Activated naive CD4-positive, alpha-beta T cell treated with anti-CD3 and anti-CD28 coated beads, Interleukin-2, amount 50 U/mL, for 24 hours (primary cell): ENCODE results near the gene TPSAB1.
A peak's percentile ranks its signal among the peaks of the same experiment; 100 is the strongest.
"Not testable (repeated sequence)": the region's sequence is repeated elsewhere in the genome, so short reads cannot be mapped to it uniquely, and the experiment has no call there.

Experiments
- H3K27ac Mint-ChIP-seq: one replicate; pipeline ENCODE4 v1.8.0; 2021; ENCODE audit warnings: mild to moderate bottlenecking, mixed read lengths
- H3K27me3 Mint-ChIP-seq: one replicate; pipeline ENCODE4 v1.8.0; 2021; ENCODE audit warnings: mixed read lengths
- H3K36me3 Mint-ChIP-seq: one replicate; pipeline ENCODE4 v1.8.0; 2021; ENCODE audit warnings: mixed read lengths
- H3K4me1 Mint-ChIP-seq: one replicate; pipeline ENCODE4 v1.8.0; 2021; ENCODE audit warnings: mixed read lengths
- H3K4me3 Mint-ChIP-seq: one replicate; pipeline ENCODE4 v1.8.0; 2021; ENCODE audit warnings: mild to moderate bottlenecking, mixed read lengths
- H3K9me3 Mint-ChIP-seq: one replicate; pipeline ENCODE4 v1.8.0; 2021; ENCODE audit warnings: mixed read lengths

TPSAB1 gene

DNA sequence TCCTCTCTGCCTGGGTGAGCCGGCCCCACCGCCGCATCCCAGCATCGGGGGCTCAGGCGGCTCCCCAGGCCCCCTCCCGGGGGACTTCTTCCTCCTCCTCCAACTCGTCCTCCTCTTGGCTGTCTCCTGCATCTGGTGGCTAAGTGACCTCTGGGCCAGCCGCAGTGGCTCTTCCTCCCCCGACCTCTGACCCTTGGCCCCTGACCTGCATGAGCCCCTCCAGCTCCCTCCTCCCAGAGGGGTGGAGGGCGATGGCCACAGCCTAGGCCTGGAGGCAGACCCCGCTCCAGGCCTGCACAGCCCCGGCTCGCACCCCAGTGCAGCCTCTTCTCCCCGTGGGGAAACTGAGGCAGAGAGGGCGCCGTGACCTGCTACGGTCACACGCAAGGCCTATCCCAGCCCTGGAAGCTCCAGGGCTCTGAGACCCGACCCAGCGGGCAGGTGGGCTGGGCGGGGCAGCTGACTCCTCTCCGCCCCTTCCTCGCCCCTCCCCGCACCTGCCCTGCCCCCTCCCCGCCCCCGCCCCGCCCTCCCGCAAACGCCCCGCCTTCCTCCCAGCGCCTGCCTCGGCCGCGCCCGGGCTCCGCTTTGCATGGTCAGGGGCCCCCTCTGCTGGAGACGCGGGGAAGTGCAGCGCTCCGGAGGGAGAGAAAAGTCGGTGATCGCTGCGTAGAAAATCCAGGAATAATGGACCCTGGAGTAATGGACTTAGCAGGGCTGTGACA, 8.7 kb downstream of the TPSAB1 start:
- H3K27ac Mint-ChIP-seq, H3K9me3 Mint-ChIP-seq, H3K4me1 Mint-ChIP-seq, H3K27me3 Mint-ChIP-seq, H3K36me3 Mint-ChIP-seq, H3K4me3 Mint-ChIP-seq: not testable (repeated sequence)

DNA sequence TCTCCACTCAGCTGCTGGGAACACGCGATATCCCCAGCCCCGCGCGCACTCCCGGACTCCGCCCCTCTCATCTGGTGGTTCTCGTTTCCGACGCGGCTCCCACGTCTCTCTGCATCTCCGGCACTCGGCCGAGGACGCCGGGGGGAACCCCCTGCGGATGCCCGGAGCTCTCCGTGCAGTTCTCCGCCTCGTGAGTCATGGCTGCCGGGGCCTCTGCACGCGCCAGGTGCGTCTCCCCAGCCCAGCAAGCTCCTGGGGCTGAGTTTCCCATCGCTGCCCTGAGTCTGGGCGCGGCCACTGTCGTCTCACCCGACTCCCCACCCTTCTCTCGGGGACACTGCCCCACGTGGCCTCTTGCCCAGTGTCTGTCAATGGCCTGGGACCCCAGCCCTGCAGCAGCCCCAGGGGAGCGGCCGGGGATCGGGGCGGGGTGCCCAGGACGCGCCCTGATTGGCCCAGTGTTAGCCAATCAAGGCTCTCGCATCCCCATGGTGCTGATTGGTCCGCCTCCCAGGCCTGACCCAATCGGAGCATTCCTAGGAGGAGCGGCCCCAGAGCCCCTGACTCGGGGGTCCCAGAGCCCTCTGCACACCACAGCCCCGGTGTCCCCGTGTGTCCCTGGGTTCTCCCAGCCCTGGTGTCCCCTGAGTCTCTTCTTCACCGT, 13.3 kb downstream of the TPSAB1 start:
- H3K4me3 Mint-ChIP-seq, H3K4me1 Mint-ChIP-seq, H3K9me3 Mint-ChIP-seq, H3K36me3 Mint-ChIP-seq, H3K27ac Mint-ChIP-seq, H3K27me3 Mint-ChIP-seq: not testable (repeated sequence)

DNA sequence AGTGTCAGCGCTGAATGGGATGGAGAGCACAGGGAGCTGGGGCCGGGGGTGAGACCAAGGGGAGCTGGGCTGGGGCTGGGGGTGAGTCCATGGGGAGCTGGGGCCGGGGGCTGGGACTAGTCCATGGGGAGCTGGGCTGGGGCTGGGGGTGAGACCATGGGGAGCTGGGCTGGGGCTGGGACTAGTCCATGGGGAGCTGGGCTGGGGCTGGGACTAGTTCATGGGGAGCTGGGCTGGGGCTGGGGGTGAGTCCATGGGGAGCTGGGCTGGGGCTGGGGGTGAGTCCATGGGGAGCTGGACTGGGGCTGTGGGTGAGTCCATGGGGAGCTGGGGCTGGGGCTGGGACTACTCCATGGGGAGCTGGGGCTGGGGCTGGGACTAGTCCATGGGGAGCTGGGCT, 14.3 kb downstream of the TPSAB1 start:
- not testable (repeated sequence) for H3K4me1 Mint-ChIP-seq, H3K9me3 Mint-ChIP-seq, H3K4me3 Mint-ChIP-seq, H3K36me3 Mint-ChIP-seq, H3K27ac Mint-ChIP-seq, H3K27me3 Mint-ChIP-seq

DNA sequence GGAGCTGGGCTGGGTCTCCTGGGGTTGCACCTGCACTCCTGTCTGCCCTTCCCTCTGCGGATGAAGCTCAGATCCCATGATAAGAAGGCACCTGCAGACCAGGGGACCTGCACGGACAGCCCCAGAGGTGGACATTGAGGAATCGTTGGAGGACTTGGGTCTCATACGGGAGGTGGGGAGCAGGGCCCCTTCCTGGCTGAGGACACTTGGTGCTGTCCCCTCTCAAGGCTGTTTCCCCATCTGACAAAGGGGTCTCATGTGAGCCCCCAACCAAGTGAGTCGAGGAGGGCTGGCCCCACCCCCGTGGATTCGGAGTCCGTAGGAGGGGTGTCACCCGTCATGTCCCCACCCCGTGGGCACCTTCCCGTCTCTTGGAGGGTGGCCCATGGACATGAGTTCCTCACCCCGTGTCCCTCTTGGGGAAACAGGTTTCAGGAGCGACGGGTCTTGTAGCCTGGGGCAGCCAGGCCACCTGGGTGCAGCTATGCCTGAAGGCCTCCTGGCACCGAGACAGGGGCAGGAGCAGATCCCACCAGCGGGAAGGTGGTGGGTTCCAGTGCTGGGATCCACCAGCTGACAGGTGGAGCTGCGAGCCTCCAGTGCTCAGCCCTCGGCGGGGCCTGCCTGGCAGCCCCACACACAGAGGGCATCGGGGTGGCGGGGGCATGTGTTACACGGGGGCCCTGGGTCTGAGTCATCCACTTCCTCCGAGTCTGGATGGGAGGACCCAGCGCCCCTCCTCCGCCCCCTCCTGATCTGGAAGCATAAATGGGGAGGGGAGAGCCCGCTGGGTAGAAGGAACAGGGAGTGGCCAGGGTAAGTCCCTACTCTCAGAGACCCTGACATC, 15.0 kb downstream of the TPSAB1 start, which contains the start of gene TPSD1:
Gene TPSD1, plus strand, starts transcription at position 794 of the 847 bp plus-strand sequence. CDS start 212 bp downstream, outside the sequence.
- not testable (repeated sequence) for H3K9me3 Mint-ChIP-seq, H3K4me3 Mint-ChIP-seq, H3K27ac Mint-ChIP-seq, H3K36me3 Mint-ChIP-seq, H3K4me1 Mint-ChIP-seq, H3K27me3 Mint-ChIP-seq

DNA sequence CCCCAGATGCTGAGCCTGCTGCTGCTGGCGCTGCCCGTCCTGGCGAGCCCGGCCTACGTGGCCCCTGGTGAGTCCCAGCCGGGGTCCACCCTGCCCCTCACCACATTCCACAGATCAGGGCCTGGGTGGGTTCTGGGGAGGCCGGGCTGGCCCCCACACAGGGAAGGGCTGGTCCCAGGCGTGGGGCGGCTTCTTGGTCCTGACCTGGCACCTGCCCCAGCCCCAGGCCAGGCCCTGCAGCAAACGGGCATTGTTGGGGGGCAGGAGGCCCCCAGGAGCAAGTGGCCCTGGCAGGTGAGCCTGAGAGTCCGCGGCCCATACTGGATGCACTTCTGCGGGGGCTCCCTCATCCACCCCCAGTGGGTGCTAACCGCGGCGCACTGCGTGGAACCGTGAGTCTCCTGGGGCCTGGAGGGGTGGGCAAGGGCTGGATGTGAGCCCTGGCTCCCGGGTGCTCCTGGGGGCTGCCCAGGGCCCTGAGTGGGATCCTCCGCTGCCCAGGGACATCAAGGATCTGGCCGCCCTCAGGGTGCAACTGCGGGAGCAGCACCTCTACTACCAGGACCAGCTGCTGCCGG, 15.9 kb downstream of the TPSAB1 start:
- not testable (repeated sequence) for H3K36me3 Mint-ChIP-seq, H3K9me3 Mint-ChIP-seq, H3K27ac Mint-ChIP-seq, H3K4me3 Mint-ChIP-seq, H3K4me1 Mint-ChIP-seq
- peaks cover 10% of the 10 kb centered on the region for H3K27me3 Mint-ChIP-seq

DNA sequence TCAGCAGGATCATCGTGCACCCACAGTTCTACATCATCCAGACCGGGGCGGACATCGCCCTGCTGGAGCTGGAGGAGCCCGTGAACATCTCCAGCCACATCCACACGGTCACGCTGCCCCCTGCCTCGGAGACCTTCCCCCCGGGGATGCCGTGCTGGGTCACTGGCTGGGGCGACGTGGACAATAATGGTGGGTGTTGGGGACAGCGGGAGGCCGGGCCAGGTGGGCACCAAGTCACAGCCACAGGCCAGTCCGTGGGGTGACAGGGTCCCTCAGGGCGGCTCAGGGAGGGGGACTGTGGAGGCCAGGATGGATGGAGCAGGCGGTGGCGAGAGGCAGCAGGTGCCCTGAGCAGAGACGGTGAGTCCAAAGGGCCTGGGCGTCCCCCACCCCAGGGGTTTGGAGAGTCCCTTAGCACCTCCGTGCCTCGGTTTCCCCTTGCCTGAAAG, 16.4 kb downstream of the TPSAB1 start:
- no peaks in the 10 kb centered on the region for H3K9me3 Mint-ChIP-seq
- H3K36me3 Mint-ChIP-seq: no peaks in the 10 kb centered on the region
- H3K4me1 Mint-ChIP-seq: peaks cover 4% of the 10 kb centered on the region
- peaks cover 13% of the 10 kb centered on the region for H3K27me3 Mint-ChIP-seq
- no peak overlapping the region for H3K27ac Mint-ChIP-seq
- H3K4me3 Mint-ChIP-seq: no peak overlapping the region

DNA sequence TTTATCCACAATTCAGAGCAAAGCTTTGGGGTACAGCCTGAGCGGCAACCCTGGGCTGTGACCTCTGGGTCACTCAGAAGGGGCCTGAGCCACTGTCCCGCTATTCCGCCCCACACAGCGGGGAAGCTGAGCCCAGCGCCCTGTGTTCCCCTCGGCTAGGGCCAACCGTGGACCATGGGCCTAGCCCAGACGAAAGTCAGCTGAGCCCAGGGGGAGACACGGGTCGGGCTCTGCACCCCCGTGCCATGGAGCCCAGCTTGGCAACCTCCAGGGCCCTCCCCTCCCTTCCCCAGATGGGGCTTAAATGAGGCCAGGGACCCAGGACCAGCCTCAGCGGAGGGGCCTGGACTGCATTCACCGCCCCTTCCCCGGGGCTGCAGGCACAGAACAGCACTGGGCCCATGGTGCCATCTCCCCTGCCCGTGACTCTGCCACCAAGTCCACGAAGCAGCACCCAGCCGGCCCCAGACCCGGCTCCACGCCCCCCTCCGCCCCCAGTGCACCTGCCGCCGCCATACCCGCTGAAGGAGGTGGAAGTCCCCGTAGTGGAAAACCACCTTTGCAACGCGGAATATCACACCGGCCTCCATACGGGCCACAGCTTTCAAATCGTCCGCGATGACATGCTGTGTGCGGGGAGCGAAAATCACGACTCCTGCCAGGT, 17.2 kb downstream of the TPSAB1 start:
- no peaks in the 10 kb centered on the region for H3K36me3 Mint-ChIP-seq
- peaks cover 4% of the 10 kb centered on the region for H3K4me1 Mint-ChIP-seq
- H3K27ac Mint-ChIP-seq: no peak overlapping the region
- H3K9me3 Mint-ChIP-seq: no peaks in the 10 kb centered on the region
- H3K27me3 Mint-ChIP-seq: peaks cover 17% of the 10 kb centered on the region
- no peak overlapping the region for H3K4me3 Mint-ChIP-seq

DNA sequence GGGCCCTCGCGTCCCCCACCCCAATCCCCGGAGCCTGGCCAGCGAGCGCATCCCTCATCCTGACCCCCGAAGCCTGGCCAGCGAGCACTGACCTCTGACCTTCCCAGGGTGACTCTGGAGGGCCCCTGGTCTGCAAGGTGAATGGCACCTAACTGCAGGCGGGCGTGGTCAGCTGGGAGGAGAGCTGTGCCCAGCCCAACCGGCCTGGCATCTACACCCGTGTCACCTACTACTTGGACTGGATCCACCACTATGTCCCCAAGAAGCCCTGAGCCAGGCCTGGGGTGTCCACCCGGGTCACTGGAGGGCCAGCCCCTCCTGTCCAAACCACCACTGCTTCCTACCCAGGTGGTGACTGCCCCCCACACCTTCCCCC, 17.7 kb downstream of the TPSAB1 start:
- Mint-ChIP-seq H3K4me3 (no peak overlapping the region), H3K27ac (no peak overlapping the region), H3K27me3 (peaks cover 17% of the 10 kb centered on the region), H3K9me3 (no peaks in the 10 kb centered on the region), H3K36me3 (no peaks in the 10 kb centered on the region), H3K4me1 (peaks cover 4% of the 10 kb centered on the region)

DNA sequence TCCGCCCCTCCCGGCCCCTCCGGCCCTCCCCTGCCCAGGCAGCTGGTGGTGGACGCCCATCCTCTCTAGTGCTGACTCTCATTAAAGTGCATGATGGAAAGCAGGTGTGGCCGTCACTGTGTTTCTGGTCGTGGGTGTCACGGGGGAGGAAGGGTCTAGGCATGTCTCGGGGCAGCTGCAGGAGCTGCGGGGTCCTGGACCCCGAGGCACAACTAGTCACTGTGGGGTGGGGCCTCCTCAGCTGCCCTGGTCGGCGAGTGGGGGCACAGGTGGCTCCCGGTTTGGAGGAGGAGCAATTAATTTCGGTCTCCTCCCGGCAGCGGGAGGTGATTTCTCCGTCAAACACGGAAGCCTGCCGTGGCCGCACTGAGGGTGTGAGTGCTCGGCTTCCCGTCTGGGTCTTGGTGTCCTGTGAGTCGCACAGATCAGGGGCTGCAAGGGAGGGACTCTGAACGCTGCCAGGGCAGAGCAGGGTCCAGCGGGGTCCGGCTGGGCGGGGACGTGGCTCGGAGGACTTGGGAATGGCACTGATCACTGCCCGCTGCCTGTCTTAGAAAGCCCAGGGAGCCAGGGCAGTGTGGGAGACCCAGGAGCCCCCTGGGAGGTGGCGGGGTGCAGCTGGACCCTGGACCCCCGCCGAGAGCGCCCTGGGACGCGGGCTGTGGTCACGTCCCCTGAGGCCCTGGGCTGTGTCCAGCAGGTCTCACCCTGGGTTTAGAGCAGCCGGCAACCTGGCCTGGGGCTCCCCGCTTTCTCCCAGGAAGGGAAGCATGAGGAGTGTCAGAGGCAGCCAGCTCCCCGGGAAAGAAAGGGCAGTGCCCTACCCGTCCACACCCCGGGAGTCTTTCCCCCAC, 18.6 kb downstream of the TPSAB1 start:
- Mint-ChIP-seq H3K4me1 (peaks cover 4% of the 10 kb centered on the region), H3K36me3 (no peaks in the 10 kb centered on the region), H3K27me3 (peaks cover 17% of the 10 kb centered on the region), H3K27ac (no peak overlapping the region), H3K9me3 (no peaks in the 10 kb centered on the region), H3K4me3 (peak overlapping the region; percentile 12)

DNA sequence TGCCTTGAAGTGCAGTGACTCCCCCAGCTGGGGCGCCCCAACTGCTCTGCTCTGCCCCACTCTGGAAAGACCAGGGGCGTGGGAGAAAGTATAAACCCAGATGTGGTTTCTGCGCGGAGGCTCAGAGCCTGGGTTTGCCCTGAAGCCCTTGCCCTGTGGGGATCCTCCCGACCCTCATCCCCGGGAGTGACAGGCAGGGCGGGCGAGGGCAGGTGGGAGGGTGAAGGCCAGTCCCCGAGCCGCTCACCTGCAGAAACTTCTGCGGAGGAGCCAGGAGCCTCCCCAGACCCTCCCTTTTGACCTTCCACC, 19.2 kb downstream of the TPSAB1 start:
- Mint-ChIP-seq H3K27me3 (peaks cover 17% of the 10 kb centered on the region), H3K4me3 (no peak overlapping the region), H3K9me3 (no peaks in the 10 kb centered on the region), H3K36me3 (no peaks in the 10 kb centered on the region), H3K4me1 (peaks cover 4% of the 10 kb centered on the region), H3K27ac (no peak overlapping the region)

DNA sequence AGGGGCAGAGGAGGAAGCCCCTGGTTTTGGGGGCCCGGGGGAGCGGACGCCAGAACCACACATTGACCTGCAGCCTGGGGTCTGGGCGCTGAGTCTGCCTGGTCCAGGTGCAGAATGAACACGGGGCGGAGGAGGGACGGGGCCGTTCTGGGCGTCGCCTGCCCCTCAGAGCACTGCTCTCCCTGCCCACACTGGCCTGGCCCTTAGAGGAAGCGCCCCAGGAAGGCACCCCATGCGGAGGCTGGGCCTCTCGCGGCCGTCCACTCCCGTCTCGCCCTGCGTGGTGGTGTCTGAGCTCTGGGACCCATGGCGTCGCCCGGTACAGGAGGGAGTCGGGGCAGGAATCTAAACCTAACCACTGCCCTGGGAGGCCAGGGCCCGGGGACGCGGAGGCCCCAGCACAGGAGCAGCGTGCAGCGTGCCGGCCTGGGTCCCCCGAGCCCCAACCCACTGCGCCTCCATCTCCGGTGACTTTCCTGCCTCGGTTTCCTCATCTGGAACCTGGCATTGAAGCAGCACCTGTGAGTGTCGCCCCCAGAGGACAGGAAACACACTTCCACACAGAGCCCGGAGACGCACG, 19.7 kb downstream of the TPSAB1 start:
- no peak overlapping the region for H3K4me3 Mint-ChIP-seq
- peaks cover 17% of the 10 kb centered on the region for H3K27me3 Mint-ChIP-seq
- H3K4me1 Mint-ChIP-seq: peaks cover 4% of the 10 kb centered on the region
- H3K27ac Mint-ChIP-seq: no peak overlapping the region
- H3K9me3 Mint-ChIP-seq: no peaks in the 10 kb centered on the region
- H3K36me3 Mint-ChIP-seq: no peaks in the 10 kb centered on the region

DNA sequence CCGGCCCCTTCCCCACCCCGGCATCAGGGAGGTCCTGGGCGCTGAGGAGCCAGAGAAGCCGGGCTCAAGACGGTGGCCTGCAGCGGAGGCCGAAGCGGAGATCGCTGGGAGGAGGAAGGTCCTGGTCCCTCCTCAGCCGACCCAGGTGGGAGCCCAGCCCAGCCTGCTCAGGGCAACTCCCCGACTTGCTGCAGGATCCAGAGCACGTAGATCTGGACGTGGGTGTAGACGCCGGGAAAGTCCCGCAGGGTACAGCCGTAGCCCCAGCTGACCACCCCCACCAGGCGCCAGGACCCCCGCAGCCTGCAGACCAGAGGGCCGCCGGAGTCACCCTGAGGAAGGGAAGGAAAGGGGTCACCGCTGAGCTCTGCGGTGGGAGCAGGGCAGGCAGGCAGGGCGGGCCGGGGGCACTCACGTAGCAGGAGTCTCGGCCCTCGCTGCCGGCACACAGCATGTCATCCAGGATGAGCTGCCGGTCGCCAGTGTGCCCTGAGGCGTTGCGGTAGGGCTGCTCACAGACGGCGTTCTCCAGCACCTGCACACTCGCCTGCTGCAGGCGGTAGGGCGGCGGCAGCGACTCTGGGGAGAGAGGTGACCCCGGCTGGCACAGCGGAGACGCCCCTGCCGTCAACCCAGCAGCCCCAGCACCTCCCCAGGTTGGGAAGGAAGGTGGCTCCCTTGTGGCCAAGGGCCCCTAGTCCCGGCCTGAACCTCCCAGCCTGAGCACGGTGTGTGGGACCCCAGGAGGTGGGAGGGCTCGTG, 20.8 kb downstream of the TPSAB1 start:
- no peak overlapping the region for H3K4me3 Mint-ChIP-seq
- no peaks in the 10 kb centered on the region for H3K9me3 Mint-ChIP-seq
- no peaks in the 10 kb centered on the region for H3K36me3 Mint-ChIP-seq
- H3K4me1 Mint-ChIP-seq: peaks cover 4% of the 10 kb centered on the region
- H3K27me3 Mint-ChIP-seq: peaks cover 17% of the 10 kb centered on the region
- no peak overlapping the region for H3K27ac Mint-ChIP-seq

DNA sequence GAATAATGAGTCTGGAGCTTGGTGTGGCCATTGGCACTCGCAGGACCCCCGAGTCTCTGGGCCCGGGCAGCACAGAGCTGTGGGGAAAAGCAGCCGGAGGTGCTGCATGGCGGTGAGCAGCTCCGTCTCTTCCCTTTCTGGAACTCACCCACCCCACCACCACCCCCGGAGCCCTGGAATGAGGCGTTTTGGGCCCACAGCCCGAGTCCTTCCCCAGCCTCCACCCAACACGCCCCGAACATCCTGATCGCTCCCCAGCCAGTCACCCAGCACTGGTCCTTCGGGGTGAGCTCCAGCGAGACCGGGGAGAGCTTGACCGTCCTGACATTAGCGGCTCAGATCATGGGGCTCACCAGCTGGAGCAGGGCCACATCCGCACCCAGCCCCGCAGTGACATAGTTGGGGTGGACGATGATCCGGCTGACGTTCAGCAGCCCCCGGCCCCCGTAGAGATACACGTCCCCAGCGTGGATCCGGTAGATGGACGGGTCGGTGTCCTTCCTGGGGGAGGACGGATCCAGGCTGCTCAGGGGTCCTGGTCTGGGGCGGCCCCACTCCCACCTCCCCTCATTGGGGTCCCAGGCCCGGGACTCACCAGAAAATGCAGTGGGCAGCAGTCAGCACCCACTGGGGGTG, 21.8 kb downstream of the TPSAB1 start:
- H3K36me3 Mint-ChIP-seq: no peaks in the 10 kb centered on the region
- H3K27me3 Mint-ChIP-seq: peaks cover 17% of the 10 kb centered on the region
- peaks cover 4% of the 10 kb centered on the region for H3K4me1 Mint-ChIP-seq
- no peak overlapping the region for H3K4me3 Mint-ChIP-seq
- H3K27ac Mint-ChIP-seq: no peak overlapping the region
- H3K9me3 Mint-ChIP-seq: no peaks in the 10 kb centered on the region

DNA sequence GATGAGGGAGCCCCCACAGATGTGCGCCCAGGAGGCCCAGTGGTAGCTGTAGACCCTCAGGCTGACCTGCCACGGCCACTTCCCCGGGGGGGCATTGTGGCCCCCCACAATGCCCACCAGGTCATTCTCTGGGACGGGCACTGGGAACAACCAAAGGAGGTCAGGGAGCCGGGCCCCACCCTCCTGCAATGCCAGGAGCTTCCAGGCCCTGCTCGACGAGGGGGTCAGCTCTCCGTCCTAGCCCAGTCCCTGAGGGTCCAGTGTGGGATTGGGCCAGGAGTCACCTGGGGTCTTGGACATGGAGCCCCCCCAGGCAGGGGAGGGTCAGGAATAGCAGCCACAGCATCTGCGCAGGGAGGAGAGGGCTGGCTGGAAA, 22.3 kb downstream of the TPSAB1 start:
- Mint-ChIP-seq H3K36me3 (no peaks in the 10 kb centered on the region), H3K4me1 (peaks cover 4% of the 10 kb centered on the region), H3K9me3 (no peaks in the 10 kb centered on the region), H3K27ac (no peak overlapping the region), H3K27me3 (peaks cover 17% of the 10 kb centered on the region), H3K4me3 (no peak overlapping the region)
